Ureter (tissue), 1 donor: ENCODE results near the gene TEX14. TPM values are rescaled to one million over a fixed set of nuclear protein-coding genes. Genes with fewer than 3 reads are reported as not detected.

Experiments used
- DNase-seq: peaks from one replicate; pipeline ENCODE4 v3.0.0-alpha.2; 2020; ENCODE audit warnings: low spot score
- total RNA-seq: library from RNA; stranded (reverse); gene quantifications from one replicate; pipeline ENCODE4 v1.2.4, GENCODE V29; 2023
- donor health status: DM: yes; HTN: yes; CAD: no.

The TEX14 gene, protein sequence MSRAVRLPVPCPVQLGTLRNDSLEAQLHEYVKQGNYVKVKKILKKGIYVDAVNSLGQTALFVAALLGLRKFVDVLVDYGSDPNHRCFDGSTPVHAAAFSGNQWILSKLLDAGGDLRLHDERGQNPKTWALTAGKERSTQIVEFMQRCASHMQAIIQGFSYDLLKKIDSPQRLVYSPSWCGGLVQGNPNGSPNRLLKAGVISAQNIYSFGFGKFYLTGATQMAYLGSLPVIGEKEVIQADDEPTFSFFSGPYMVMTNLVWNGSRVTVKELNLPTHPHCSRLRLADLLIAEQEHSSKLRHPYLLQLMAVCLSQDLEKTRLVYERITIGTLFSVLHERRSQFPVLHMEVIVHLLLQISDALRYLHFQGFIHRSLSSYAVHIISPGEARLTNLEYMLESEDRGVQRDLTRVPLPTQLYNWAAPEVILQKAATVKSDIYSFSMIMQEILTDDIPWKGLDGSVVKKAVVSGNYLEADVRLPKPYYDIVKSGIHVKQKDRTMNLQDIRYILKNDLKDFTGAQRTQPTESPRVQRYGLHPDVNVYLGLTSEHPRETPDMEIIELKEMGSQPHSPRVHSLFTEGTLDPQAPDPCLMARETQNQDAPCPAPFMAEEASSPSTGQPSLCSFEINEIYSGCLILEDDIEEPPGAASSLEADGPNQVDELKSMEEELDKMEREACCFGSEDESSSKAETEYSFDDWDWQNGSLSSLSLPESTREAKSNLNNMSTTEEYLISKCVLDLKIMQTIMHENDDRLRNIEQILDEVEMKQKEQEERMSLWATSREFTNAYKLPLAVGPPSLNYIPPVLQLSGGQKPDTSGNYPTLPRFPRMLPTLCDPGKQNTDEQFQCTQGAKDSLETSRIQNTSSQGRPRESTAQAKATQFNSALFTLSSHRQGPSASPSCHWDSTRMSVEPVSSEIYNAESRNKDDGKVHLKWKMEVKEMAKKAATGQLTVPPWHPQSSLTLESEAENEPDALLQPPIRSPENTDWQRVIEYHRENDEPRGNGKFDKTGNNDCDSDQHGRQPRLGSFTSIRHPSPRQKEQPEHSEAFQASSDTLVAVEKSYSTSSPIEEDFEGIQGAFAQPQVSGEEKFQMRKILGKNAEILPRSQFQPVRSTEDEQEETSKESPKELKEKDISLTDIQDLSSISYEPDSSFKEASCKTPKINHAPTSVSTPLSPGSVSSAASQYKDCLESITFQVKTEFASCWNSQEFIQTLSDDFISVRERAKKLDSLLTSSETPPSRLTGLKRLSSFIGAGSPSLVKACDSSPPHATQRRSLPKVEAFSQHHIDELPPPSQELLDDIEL (N-terminal part only)
- 0.55 TPM for total RNA-seq

DNA sequence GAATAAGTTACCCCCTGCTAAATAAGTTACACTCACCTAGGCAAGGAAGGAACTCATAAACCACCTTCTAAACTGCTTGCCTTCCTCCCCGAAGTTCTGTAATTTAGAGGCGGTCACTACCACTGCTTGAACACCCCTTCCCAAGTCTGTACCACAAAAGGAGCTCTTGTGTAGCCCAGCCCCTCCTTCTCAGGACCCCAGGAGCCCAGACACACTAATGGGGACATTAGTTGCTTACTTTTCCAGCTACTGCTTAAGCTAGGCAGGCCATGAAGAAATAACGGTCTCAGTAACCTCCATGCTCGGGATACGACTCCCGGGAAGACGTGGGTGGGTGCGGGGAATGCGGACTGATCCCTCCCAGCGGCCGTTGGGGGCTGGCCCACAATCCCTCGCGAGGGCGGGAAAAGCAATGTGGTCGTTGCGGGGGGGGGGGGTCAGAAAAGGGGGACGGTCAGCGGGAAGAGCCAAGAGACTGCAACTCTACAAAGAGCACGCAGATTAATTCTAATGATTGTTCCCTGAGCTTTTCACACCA, at the start of gene TEX14:
Gene TEX14, minus strand, starts transcription at position 345 of the 538 bp plus-strand sequence. CDS start 40,044 bp downstream, outside the sequence.
- no peak for DNase-seq

DNA sequence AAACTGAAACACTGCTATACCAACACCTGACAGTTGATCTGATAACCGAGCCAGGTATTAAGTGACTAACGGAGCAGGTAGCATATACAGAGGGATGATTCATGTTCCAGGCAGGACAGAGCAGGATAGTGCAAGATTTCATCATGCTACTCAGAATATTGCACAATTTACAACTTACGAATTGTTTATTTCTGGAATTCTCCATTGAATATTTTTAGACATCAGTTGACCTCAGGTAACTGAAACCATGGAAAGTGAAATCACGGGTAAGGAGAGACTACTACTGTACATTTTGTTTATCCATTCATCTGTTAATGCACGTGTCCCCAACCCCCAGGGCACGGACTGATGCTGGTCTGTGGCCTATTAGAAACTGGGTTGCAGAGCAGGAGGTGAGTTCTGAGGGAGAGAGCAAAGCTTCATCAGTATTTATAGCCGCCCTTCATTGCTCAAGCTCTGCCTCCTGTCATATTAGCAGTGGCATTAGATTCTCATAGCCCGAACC, 49.3 kb upstream of the TEX14 start:
- DNase-seq: no peak

DNA sequence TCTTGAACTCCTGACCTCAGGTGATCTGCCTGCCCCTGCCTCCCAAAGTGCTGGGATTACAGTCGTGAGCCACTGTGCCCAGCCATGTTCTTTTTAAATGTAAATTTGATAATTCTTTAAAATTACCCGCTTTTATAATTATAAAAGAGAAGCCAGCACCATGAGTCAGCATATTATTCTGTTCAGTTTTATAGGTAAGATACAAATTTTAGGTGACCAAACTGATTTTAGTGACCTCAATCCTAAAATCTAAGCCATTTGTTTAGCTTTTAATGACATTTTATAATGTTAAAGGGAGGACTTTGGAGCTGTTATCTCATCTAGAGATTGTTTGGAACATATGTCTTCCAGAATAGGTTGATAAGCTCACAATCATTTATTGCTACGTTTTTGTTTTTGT, 43.0 kb upstream of the TEX14 start:
- DNase-seq: no peak

DNA sequence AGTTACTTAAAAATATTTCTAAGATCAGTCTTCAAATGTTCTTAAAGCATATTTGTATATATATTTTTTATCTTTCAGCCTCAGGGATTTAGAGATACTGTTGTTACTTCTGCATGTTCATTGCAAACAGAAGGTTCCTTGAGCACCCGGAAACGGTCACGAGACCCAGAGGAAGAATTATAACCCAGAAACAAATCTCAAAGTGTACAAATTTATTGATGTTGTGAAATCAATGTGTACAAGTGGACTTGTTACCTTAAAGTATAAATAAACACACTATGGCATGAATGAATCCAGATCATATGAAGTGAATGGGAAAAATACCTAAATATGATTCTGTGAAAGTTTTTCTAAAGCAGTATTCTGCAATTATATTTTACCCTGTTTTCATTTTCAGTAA, 42.2 kb upstream of the TEX14 start:
- no peak for DNase-seq

DNA sequence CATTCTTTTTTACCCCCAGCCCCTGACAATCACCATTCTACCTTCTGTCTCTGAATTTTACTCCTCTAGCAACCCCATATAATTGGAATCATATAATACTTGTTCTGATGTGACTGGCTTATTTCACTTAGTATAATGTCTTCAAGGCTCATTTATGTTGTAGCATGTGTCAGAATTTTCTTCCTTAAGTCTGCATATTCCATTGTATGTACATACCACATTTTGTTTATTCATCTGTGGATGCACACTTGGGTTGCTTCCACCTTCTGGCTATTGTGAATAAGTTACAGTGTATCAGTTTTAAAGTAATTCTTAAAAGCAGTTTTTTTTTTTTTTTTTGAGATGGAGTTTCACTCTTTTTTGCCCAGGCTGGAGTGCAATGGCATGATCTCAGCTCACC, 39.1 kb upstream of the TEX14 start:
- DNase-seq: no peak

DNA sequence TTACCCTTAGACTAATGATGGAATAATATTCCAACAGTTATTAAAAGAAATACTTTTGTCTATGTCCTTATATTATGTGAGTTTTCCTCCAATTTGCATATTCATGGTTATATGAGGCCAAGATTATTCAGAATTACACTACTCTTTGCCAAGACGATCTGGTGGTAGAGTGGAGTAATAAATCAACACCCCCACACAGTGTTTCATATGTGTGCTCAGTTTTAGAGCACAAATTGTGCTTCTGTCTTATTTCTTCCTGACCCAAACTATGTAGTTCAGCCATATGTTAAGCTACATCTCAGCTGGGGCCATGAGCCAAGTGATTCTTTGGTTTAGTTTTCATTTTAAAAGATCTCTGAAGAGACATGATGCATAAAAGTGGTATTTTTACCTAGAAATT, 37.0 kb upstream of the TEX14 start:
- no peak for DNase-seq

DNA sequence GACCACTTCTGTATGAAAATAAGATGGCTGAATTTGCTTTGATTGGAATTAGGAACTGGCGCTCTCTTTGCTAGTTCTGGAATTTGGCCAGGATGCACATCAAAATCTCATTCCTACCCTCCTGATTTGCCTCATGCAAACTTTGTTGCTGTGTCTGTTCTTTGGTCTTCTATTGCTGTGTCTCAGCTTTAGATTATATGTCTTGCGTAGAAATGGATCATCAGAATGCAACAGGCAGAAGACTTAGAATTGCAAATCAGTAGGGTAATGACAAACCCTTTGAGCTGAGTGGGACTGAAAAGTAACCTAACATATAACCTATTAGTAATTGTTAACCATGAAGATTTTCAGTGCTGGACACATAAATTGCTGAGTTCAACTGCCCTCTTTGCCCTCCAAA, 30.9 kb upstream of the TEX14 start:
- DNase-seq: no peak

DNA sequence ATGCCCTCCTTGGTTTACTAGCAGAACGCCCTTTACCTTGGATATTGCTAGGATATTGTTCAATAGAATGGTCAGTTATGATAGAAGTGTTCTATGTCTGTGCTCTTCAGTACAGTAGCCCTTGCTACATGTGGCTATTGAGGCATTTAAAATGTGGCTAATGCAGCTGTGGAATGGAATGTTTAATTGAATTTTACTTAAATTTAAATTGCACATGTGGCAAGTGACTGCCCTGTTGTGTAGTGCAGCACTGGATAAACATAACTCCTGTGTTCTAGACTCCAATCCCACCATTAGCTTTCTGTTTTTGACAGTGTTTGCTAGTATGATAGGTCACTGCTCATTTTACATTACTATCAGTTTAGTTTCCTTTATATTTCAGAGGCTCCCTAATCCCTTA, 30.4 kb upstream of the TEX14 start:
- DNase-seq: no peak

DNA sequence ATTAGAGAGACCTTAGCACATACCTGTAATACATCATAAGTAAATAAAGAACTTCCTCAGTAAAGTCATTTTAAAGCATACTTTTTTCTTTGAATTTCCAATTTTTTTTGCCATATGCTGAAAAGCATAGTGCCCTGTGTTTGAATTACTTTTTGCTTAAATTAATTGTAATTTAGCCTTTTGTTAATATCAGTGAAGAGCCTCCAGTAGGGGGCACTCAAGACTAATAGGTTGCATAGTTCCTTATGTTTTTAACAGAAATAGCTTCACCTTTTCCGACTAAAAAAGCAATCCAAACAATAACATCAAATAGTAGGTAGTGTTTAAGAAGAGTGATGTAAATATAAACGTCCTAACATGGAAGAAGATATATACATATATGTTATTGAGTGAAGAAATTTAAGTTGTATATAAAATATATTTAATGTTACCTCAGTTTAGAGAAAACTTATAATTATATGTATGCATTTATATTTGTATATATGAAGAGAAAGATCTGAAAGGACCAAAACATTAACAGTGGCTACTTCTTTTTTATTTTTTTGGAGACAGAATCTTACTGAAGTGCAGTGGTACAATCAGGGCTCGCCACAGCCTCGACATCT, 19.2 kb upstream of the TEX14 start:
- DNase-seq: no peak

DNA sequence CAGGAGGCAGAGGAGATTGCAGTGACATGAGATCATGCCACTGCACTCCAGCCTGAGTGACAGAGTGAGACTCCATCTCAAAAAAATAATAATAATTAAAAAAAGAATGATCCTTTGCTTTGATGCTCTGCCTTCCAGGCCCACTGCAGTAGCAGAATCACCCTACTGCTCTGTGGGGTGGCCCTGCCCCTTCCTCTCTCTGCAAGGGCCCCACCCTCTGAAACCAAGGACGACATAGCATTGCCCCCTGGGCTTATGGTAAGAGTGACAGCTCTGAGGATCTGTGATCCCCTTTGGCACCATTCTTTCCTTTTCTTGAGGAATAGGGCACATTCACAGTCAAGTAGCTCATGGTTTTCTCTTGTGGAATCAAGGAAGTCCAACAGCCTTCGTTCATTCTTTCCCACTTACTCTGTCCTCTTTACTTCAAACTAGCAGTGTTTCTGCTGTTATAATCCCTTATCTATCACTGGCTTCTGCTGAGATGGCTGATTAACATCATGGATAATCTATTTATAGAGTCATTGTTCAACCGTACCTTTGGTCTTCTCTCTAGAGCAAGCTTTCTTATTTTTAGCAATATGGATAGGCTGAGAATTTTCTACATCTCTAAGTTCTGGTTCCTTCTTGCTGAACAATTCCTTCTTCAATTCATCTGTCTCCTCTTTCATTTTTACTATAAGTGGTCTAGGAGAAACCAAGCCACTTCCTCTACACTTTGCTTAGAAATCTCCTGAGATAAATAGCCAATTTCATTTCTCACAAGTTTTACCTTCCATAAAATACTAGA, 14.7 kb upstream of the TEX14 start:
- DNase-seq: no peak

DNA sequence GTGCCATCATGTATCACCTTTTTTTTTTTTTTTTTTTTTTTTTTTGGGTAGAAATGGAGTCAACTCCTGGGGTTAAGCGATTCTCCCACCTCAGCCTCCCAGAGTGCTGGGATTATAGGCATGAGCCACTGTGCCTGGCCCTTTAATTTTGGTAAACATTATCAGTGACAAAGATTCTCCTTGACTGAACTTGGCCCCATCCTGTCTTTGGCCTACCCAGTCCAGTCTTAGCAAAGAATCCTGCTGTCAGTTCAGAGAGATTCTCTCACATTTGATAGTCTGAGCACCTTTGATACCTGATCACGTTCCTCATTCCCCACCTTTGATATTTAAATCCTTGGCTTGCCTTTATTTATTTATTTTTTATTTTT, 12.1 kb upstream of the TEX14 start:
- DNase-seq: no peak

DNA sequence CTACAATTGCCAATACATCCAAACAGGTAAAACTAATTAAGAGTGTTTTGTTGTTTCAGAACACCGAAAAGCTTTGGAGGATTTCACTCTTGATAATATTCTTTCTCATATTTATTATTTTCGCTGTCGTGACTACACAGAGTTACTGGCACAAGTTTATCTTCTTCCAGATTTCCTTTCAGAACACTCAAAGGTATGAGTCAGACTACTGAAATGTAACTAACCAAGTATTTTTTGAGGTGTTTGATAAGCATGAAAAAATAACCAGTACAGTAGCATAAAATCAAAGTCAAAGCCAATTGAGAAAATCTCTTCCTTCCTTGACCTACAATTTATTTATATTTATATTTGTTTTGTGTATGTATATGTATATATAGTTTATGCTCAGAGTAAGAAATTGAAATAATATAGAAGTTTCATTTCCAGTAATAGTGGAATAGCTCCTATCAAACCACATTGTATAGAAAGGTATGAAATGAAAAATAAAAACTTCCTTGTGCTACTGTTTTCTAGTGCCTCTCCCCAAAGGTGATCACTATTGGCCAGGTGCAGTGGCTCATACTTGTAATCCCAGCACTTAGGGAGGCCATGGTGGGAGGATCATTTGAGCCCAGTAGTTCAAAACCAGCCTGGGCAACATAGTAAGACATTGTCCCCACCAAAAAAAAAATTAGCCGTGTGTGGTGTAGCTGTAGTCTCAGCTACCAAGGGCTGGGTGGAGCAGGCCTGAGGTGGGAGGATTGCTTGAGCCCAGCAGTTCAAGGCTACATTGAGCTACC, 11.5 kb upstream of the TEX14 start:
- DNase-seq: no peak

DNA sequence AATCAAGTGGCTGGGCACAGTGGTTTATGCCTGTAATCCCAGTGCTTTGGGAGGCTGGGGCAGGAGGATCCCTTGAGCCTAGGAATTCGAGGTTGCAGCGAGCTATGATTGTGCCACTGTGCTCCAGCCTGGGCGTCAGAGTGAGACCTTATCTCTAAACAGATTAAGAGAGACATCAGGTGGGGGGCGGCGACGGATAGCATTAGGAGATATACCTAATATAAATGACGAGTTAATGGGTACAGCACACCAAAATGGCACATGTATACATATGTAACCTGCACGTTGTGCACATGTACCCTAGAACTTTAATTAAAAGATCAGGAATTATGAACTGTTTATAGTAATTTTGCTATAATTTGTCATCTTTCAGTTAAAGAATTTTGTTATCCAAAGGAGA, 10.9 kb upstream of the TEX14 start:
- DNase-seq: no peak

DNA sequence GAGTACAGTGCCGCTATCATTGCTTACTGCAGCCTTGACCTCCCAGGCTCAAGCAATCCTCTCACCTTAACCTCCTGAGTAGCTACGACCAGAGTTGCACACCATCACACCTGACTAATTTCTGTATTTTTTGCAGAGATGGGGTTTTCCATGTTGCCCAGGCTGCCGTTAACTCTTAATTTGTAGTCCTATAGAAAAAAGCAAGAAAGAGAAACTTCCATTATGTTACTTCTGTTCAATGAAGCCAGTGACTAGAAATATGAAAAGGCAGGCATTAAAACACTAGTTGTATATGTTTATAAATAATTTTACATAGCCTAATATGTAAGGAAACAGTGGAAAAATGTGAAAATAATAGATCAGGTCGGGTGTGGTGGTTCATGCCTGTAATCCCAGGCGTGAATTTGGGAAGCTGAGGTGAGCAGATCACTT, 10.2 kb upstream of the TEX14 start:
- no peak for DNase-seq

DNA sequence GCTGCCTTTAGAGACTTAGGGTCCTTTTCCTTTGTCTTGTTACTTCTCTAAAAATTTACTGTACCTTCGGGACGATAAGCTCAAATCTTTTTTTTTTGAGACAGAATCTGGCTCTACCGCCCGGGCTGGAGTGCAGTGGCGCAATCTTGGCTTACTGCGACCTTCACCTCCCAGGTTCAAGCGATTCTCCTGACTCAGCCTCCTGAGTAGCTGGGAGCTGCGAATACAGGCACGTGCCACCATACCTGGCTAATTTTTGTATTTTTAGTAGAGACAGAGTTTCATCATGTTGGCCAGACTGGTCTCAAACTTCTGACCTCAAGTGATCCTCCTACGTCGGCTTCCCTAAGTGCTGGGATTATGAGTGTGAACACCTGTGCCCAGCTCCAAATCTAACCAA, 7.9 kb upstream of the TEX14 start:
- no peak for DNase-seq

DNA sequence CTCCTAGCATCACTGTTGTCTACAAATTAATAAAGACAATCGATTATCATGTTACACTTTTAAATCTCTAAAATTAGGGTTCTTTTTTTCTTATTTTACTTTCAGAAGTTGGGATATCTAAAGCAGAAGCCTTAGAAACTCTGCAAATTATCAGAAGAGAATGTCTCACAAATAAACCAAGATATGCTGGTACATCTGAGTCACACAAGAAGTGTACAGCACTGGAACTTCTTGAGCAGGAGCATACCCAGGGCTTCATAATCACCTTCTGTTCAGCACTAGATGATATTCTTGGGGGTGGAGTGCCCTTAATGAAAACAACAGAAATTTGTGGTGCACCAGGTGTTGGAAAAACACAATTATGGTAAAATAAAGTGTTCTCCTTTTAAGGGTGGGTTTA, 3.0 kb upstream of the TEX14 start:
- no peak for DNase-seq

DNA sequence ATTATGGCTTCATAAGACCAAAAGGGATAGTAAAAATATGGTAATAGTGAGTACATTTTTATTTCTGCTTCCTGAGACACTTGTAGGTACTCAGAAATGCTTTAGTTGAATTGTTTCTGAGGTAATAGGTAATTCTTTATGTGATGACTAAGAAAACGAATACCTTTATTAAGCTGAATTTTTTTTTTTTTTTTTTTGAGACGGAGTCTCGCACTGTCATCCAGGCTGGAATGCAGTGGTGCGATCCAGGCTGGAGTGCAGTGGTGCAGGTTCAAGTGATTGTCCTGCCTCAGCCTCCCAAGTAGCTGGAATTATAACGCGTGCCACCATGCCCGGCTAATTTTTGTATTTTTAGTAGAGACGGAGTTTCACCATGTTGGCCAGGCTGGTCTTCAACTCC, 2.5 kb upstream of the TEX14 start:
- no peak for DNase-seq

DNA sequence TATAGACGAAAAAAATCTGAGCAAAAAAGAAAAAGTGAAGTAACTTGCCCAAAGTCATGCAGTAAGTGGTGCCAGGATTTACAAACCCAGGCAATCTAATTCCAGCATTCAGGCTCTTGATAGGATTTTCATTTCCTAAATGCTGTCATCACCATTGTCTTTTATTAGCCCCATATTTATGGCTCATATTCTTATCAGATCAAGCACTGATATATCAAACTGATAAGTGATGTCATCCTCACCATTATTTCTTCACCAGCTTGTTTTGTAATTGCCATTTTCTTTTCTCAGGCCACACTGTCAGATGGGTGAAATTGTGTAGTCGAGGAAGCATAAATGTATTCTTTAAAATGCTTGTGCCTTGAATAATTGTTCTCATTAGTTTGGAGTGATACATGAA, 1.9 kb upstream of the TEX14 start:
- DNase-seq: no peak

DNA sequence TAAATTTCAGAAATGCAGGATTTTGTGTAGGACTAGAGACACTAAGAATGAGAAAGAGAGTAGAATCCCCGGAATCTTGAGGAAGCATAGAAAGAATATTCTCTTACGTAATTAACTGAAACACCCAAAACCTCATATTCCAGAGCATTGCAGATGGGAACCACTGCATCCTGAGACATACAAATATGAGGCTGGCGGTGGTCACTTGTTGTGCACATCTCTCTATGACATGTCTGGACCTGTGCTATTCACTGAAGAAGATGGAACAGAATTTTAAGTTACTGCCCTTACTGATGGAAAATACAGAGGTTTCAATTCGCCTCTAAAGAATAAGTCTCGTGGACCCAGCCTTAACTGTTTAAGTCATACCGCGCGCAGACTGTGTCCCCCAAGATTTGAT, 1.4 kb upstream of the TEX14 start:
- no peak for DNase-seq
